HL-60/S4 treated with retinoic acid at 250 ng/mL for 4 days and 3 days (cell line): ENCODE results near the gene RBM4B.

Experiments
- in situ Hi-C: fragments of 300-500 bp; cut with MboI; formaldehyde crosslinking; loops from 2 replicates; pipeline ENCODE4 v1.7.0; 2022; ENCODE audit warnings: low sequenced_read_pairs

Gene RBM4B

DNA sequence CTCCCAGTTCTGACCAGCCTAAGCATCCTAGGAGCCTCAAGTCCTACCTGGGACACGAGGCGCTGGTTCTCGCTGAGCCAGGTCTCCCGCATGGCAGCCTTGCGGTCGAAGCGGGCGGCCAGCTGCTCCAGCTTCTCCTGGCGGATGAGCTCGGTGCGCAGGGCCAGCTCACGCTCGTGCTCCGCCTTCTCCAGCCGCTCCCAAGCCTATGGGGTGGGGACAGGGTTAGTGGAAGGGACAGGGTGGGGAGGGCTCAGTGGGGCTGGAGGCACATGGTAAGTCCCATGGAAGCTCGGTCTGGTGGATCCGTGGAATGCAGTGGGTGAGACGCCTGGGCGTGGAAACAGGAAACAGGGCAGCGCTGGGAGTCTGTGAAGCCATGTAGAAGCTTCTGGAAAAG lies 30.4 kb upstream of the RBM4B start:
- in situ Hi-C loops = no loop called here

DNA sequence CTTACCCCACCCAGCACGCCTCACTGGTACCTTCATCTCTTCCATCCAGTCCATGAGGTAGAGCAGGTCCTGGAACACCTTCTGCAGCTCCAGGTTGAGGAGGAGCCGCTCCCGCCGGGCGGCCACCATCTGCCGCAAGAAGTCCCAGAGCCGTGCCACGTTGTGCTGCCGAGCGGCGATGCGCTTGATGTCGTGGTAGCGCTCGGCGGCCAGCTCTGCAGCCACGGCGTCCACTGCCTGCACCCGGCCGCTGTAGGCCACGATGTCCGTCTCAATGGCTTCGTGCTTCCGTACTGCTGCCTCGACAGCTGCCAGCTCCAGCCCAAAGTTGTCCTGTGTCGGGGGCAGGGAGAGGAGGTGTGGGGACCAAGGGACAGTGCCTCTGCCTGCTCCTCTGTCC lies 29.8 kb upstream of the RBM4B start:
- in situ Hi-C loops = no loop called here

DNA sequence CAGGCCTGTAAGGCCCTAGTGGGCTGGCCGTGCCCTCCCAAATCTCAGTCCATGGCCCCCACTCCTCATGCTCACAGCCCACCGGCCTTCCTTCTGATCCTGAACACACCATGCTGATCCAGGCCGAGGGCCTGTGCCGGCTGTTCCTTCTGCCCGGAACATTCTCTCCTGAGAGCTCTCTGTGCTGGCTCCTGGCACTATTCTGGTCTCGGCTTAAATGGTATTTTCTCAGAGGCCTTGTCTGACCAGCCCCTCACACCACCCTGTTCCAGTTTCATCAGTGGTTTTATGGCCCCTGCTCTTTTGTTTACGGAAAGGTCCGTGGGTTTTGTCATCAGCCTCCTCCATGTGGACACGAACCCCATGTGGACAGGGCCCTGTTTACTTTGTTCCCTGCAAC lies 29.3 kb upstream of the RBM4B start:
- in situ Hi-C loops = no loop called here

- in situ Hi-C loops = no loop called here
Measured at GRCh38 chr11:66705587-66706335, 28.1 kb upstream of the RBM4B start.

DNA sequence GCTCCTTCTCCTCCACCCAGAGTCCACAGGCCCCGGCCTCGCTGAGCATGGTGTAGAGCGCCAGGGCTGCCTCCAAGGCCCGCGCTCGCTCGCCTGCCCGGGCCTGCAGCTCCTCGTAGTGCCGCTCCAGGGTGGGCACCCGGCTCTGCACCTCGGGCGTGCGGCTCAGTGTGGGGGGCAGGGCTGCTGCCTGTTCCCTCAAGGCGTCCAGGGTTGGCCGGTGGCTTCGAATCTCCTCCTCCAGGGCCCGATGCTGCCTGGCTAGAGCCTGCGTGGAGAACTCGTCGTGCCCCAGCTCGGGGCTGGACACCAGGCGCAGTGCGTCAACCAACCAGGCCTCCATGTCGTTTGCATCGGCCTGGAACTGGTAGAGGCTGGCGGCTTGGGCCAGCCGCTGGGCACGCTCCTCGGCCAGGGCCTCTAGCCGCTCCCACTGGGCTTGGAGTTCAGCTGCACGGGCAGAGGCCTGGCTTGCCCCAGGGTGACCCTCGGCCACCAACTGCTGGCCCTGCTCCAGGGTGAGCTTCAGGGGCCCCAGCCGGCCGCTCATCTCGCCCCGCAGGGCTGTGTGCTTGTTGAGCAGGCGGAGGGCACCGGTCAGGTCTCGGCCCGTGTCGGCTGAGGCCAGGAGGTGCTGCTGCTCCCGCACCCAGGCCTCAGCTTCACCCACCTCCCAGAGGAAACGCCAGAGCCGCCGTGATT lies 27.1 kb upstream of the RBM4B start:
- in situ Hi-C loops = no loop called here

- in situ Hi-C loops = no loop called here
Measured at GRCh38 chr11:66701432-66702240, 23.9 kb upstream of the RBM4B start.

- in situ Hi-C loops = no loop called here
Measured at GRCh38 chr11:66700742-66701141, 23.1 kb upstream of the RBM4B start.

GRCh38 chr11:66700337-66700736 lies 22.6 kb upstream of the RBM4B start:
- in situ Hi-C loops = no loop called here

DNA sequence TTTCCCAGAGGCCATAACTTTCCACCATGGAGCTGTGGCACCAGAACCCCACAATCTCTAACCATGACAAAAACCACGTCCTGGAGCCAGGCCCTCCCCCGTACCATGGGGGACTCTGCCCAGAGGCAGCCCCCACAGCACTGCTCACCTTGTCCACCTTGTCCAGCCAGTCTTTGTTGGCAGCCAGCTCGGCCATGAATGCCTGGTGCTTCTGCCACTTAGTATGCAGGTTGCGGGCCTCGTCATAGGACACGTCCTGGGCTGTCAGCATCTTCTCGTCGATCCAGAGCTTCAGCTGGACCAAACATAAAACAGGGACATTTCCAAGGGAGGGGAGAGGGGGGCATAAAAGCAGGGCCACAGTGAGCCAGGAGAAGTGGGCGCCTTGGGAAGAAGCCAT lies 20.8 kb upstream of the RBM4B start:
- in situ Hi-C loops = loop anchor here (25.0 kb wide), 2 partner anchors 139 to 286 kb away; partner anchors contain the start of genes NPAS4 and RCE1

GRCh38 chr11:66697988-66698387 lies 20.3 kb upstream of the RBM4B start:
- in situ Hi-C loops = loop anchor here (25.0 kb wide), 2 partner anchors 139 to 286 kb away; partner anchors contain the start of genes NPAS4 and RCE1

DNA sequence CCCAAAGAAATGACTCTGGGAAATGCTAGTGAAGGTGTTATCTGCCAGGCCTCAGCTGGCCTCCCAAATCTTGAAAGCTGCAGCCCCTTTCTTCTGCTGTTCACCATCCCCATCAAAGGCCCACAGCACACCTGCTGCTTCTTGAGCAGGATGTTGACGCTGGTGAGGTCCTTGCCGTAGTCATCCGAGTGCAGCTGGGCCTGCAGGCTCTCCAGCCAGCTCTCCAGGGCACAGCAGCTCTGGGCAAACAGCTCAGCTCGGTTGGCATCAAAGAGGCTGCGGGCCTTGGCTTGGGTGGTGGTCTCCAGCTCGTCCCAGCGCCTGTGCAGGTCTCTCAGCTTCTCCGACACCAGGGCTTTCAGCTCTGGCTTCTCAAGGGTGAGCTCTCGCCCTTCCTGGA lies 18.5 kb upstream of the RBM4B start:
- in situ Hi-C loops = loop anchor here (25.0 kb wide), 2 partner anchors 141 to 284 kb away; partner anchors contain the start of genes NPAS4 and RCE1

GRCh38 chr11:66694732-66695207 lies 17.1 kb upstream of the RBM4B start:
- in situ Hi-C loops = loop anchor here (25.0 kb wide), 2 partner anchors 143 to 282 kb away; partner anchors contain the start of genes NPAS4 and RCE1

DNA sequence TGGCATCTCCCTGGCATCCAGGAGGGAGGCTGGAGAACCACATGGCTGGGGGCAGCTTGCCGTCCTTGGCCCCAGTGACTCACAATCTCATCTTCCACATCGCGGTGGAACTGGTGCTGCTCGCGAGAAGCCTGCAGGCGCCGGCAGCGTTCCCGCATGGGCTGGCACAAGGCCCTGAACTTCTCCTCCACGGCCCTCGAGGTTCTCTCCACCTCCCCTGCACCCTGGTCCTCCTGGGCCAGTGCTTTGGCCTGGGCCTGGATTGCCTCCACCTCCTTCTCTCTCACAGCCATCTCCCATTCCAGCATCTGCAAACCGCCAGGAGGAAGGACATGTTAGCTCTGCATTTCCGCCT lies 16.3 kb upstream of the RBM4B start:
- in situ Hi-C loops = loop anchor here (25.0 kb wide), 2 partner anchors 143 to 282 kb away; partner anchors contain the start of genes NPAS4 and RCE1

DNA sequence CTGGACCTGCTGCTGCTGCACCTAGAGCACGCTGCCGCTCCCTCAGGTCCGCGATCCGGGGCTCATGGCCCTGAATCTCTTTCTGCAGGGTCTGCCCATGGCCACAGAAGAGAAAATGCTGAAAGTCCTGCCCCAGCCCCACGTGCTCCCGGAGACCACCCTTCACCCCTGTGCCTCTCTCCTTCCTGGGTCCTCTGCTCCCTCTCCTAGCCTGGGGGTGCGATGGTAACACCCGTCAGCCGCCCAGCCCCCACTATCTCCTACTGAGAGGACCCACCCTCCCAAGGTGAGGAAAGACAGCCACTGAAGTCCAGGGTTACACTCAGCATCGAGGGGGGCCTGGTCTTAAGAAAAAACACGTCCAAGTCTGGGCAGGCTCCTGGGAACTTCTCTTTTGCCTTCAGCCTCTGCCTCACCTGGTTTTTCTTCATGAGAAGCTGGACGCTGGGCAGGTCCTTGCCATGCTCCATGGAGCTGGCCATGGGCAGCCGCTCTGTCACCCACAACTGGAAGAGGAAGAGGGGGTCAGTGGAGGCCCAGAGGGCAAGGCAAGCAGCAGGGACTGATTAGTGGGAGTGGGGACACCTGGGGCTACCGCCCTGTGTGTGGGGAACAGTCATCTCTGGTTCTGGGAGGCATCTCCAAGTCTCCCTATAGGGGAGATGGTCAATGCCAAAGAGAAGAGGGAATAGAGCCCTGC lies 15.8 kb upstream of the RBM4B start:
- in situ Hi-C loops = loop anchor here (25.0 kb wide), 2 partner anchors 144 to 281 kb away; partner anchors contain the start of genes NPAS4 and RCE1

GRCh38 chr11:66692871-66693331 lies 15.2 kb upstream of the RBM4B start:
- in situ Hi-C loops = loop anchor here (25.0 kb wide), 2 partner anchors 144 to 281 kb away; partner anchors contain the start of genes NPAS4 and RCE1

- in situ Hi-C loops = loop anchor here (25.0 kb wide), 2 partner anchors 145 to 280 kb away; partner anchors contain the start of genes NPAS4 and RCE1
Measured at GRCh38 chr11:66692446-66692845, 14.8 kb upstream of the RBM4B start.

GRCh38 chr11:66691311-66691980 lies 13.8 kb upstream of the RBM4B start:
- in situ Hi-C loops = loop anchor here (25.0 kb wide), 2 partner anchors 146 to 279 kb away; partner anchors contain the start of genes NPAS4 and RCE1

DNA sequence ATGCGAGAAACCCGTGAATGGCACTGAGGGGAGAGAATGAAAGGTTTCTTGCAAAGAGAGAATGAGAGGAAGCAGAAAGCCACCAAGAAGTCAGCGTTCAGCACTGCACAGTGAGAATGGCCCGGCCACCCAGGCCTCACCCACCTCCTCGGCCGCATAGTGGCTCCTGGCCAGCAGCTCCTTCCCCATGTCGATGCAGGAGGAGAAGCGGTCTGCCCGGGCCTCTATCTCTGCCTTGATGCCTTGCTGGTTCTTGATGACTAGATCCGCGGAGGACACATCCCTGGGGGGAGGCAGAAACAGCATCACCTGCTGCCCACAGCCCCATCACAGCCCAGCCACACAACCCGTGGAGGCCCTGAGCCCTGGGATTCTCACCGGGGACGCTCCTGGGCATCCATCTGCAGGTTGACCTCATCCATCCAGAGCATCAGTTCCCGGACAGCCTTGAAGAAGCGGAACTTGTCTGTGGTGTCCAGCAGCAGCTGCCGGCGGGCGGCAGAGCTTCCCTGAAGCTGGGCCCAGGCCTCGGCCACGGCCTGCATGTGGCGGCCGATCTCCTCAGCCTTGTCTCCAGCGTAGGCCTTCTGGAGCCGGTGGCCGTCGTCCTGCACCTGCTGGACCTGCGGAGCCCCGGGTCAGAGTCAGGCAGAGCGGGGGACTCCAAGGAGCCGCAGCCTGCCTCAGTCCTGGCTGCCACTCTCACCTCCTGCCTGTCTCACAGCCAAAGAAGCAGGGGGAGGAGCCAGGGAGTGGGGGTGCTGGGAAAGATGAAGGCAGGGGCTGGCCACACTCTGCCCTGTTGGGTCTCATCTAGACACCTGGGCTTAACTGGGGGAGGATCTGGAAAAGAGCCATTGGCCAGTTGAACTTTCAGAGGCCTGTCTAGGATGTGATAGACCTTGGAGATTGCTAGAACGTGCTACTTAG lies 12.2 kb upstream of the RBM4B start:
- in situ Hi-C loops = loop anchor here (25.0 kb wide), 2 partner anchors 147 to 278 kb away; partner anchors contain the start of genes NPAS4 and RCE1
